AG08396 (cell line): ENCODE measurements around the gene KIAA0825.

Experiments
- DNase-seq: peaks from one replicate; pipeline ENCODE4 v3.0.0; 2012; ENCODE audit warnings: low spot score, mixed read lengths

KIAA0825 gene

DNA sequence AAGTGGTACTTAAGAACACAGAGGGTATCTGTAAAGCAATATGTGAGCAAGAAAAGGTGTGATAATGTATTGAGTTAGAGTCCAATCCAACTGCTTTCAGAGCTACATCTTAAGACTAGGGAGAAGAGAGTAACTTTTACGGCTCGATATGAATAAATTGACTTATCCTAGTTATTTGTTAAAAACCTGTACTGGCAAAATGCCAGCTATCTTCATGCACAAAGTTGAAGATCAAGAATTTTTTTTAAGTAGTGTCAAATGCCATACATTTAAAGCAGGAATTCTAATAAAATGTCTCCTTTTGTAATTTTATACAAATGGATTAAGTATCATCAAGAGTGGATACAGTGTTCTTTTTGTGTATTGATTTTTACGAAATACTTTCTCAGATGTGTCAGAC, 305.2 kb downstream of the KIAA0825 start:
- DNase-seq, result no peak

DNA sequence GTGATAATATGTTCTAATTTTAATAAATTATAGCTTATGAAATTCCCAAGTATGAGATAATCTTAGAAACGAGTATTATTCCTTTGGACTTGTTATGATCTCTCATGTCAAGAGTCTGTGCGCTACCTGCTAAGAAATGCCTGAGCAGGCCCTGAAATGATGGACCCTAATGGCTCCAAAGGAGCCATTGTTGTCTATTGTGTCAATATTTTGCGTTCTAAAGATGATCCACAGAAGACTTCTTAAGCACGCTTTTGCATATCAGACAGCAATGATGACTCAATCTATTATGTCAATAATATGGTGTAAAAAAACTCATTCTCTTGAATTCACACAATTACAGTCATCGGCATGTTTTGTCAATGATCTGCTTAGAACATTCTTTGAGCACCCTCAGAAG, 306.1 kb downstream of the KIAA0825 start:
- no peak for DNase-seq

DNA sequence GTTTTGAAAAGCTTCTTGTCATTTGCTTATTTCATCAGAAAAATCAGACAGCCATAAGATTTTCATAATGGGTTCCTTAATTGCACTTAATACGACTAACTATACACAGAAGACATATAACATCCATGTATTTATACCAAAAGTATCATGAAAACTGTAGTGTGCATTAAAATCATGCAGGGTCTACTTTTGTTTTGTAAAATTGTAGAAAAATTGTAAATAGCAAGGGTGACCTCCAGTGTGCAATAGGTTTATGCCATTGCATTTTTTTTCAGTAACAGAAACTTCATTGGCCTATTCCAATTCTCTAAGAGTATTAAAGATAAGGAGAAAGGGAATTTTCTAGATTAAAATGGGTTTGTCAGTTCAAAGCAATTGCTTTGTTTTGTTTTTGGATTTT, 307.6 kb downstream of the KIAA0825 start:
- no peak for DNase-seq

DNA sequence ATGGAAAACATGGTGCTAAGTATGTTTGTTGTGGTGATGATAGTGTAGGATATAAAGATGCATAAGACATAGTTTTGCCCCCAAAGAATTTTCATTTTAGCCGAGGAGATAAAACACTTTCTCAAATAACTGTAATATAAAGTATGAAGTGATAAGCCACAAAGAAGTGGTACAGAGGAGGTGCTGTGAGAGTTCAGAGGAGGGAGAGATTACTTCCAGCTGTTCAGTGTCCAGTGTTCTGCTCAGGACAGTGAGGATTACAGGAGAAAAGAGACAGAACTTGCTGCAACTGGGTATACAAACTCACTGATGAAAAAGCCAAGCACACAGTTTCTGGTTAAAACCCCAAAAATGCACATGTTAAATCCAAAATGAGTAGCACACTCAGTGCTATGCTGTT, 309.3 kb downstream of the KIAA0825 start:
- DNase-seq, result no peak

DNA sequence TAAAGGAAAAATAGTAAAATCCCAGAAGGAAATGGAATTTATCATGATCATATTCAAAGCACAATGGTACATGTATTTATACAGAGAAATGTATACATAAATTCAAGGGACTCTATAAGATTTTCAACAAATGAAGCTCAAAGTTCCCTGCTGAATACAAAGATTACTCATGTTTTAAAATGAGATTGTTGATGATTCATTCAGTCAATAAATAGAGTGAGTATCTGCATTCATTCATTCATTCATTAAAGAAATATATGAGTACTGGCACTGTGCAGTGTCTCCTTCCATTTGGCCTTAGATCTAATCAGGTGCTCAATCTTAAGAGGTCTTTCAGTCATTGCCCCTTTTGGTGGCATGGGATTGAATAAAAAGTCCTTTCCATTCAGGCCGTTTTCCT, 310.0 kb downstream of the KIAA0825 start:
- DNase-seq, result no peak

DNA sequence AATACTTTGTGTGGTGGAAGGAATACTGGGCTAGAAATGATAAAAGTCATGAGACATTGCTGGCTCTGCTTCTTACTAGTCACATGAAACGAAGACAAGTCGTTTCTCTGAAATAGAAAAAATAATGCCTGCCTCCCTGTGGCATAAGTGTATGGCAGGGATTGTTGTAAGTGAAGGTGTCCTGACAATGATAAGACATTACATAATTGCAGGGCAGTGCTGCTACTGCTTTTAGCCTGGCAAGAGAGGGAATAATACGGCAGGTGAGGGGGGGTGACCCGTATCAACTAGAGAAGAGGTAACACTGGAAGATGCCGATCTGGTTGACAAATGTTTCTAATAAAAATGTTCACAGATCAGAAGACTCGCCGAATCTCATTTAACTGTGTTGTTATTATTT, 314.3 kb downstream of the KIAA0825 start:
- DNase-seq, result no peak

DNA sequence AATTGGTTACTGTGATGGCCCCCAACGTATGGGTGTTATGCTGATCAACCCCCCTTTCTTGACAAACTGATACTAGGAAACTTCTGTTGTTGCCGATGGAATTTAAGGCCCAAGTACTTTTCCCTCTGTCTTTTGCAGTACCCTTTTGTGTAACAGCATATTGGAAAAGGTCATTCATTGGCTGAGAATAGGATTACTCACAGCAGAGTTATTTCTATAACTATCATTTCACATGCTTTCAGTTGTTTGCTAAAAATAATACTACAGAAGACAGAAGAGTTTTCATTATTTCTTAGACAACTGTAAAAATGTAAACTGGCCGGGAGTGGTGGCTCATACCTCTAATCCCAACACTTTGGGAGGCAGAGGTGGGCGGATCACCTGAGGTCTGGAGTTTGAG, 329.5 kb downstream of the KIAA0825 start:
- DNase-seq, result peak; percentile 29

DNA sequence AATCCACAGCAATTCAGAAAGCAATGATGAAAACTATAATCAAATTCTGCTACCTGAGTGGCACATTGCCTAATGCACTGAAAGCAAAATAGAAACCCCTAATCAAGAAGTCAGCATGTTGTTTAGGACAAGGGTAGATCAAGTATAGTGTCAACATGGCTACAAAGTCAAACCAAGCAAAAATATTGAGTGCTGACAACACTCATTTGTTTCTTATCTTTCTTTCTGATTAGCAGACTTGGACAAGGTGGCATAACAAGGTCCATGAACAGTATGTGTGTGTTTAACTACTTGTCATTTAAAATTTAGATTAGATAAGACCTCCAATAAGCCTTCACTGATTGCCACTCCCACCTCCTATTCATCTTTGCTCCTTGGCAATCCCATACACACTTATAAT, 332.4 kb downstream of the KIAA0825 start:
- DNase-seq, result no peak

DNA sequence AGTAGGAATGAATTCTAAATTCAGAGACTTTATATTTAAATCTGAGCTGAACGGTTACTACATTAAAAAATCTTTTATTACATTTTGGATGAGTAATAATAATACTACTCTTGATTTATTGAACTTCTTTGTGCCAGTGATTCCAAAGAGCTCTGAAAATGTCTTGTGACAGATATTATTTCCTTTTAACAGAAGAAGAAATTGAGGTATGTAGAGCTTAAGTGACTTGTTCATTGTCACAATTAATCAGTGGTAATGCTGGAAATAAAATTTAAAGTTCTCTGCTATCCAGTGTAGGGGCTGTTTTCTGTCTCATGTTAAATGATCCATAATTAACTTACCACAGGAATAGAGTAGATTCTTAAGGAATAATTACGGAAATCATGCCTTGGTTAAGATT, 335.3 kb downstream of the KIAA0825 start:
- no peak for DNase-seq

DNA sequence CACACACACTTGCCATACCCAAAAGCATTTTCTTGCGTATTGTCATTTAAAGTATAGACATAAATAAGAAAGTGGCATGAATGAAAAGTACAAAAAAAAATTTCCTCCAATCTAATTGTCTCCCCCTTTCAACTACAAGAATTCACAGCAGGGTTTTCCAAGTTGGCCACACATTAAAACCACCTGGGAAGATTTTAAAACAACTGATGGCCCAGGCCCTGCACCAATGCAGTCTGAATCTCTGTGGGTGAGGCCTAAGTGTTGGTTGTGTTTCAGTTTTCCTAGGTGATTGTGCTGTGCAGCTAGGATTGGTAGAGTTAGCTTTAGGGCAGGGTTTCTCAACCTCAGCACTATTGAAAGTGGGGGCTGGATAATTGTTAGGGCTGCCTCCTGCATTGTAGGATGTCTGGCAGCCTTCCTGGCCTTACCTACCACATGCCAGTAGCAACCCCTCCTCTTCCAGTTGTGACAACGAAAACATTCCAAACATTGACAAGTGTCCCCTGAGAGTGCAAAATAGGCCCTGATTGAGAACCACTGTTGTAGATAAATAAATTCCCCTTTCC, 337.1 kb downstream of the KIAA0825 start:
- DNase-seq, result no peak

DNA sequence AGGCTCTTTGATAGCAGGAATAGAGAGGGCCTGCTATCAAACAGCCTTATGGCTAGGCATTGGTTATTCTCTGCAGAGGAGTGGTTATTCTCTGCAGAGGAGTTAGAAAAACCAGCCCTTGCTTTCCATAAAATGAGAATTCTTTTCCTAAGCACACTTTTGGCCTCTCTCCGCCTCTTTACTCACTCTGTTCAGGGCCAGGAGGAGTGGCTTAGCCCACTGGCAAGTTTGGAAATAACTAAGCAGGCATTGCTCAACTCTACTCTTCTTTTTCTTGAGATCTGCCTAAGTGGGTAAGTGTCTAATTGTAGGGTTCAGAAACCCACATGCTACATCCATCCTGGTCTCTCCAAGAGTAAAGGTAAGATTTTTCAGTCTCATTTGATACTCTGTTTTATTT, 341.7 kb downstream of the KIAA0825 start:
- no peak for DNase-seq

DNA sequence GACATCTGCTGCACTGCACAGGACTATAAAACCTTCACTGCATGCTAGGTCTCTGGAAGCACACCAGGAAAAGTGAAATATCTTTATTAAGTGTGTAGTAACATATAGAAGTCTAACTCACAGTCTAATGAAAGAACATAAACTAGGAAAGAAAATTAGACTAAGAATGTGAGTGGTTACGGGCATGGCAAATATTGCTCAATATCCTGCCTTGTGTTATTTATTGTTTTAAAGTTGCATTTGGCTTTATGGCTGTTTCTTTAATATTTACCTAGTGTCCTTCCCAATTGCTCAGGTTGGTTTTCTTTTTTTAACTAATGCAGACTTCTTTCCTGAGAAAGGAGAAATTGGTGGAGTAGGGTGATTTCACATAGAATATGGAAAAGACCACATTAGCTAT, 342.4 kb downstream of the KIAA0825 start:
- no peak for DNase-seq

DNA sequence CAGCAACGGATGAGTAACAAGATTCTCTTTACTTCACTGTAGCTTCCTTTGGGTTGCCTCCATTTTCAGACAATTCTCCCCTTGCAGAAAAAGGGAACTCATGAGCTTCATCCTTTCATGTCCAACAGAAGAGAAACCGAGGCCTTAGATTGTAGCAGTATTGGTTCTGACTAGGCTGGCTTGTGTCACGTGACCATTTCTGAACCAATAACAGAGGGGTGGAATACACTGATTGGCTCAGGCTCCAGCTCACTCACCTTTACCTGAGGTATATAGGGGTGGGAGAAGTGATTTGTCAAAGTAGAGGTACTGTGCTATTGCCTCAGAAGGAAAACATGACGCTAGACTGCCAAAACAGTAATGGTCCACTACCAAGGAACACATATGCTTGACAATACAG, 343.7 kb downstream of the KIAA0825 start:
- DNase-seq, result no peak

DNA sequence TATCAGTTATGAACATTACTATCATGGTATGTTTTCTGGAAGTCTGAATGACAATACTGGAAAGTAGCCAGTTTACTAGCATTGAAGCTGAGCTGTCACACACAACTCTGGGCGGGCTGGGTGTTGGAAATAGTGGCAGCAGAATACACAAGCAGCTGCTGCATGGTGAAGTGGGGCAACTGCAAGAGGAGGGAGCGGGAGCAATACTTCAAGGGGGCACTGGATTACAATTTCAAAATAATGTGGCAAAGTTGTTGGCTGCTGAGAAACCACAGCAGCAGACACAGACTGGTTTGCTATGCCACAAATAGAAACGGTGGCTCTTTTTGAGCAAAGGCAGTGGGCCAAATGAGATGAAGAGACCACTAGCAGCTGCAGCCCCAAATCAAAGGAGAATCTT, 350.2 kb downstream of the KIAA0825 start:
- no peak for DNase-seq

DNA sequence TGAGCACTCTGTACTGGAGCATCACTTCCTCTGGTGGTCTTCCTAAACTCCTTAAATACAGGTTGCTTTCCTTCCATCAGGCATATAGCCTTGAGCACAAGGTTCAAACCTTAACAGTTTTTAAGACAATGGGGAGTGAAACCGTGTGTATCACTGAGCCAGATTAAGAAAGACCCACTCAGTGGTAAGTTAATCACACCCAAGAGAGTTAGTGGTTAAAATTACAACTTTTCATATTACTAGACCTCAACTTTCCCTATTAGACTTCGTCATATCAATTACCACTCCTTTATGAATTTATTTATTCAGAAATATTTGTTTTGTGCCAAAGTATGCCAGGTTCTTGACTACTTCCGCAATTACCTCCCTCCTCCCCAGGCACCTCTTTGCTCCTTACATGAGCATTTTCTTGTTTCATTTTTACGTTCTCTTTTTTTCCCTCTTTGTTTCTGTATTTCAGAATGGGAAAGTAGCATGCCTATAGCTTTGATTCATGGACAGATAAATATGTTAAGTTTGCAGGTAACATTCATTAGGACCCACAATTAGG, 351.0 kb downstream of the KIAA0825 start:
- DNase-seq, result no peak

DNA sequence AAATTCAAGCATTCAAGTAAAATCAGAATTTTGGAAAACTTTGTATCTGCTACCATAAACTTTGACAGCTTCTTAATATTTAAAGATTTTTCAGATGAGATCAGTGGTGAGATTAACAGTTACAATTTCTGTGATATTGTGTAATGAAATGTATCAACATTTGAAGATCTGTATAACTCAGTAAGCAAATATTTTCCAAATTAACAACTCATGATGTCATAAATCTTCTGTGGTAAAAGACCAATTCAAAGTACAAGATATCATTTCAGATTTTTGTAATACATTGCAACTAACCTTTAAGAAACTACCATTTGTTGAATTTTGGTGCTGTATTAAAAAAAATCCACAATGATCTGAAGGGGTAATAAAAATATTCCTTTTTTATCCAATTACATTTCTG, 352.2 kb downstream of the KIAA0825 start:
- no peak for DNase-seq

DNA sequence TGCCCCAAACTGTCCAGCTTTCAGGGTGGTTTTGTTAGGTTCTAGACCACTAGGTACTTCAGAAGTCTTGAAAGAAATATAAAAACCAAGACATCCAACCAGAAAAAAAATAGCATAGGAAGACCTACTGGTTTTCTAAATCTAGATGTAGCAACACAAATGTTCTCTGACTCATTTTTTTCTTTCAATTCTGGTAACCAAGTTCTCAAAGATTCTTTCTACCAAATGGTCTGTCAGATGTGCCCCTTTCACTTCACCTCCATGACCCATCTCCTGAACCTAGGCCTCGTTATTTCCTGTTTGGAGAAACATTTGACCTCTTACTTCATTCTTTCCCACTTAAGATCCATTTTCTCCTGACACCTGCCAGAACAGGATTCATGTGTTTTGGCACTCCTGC, 355.3 kb downstream of the KIAA0825 start:
- DNase-seq, result no peak

DNA sequence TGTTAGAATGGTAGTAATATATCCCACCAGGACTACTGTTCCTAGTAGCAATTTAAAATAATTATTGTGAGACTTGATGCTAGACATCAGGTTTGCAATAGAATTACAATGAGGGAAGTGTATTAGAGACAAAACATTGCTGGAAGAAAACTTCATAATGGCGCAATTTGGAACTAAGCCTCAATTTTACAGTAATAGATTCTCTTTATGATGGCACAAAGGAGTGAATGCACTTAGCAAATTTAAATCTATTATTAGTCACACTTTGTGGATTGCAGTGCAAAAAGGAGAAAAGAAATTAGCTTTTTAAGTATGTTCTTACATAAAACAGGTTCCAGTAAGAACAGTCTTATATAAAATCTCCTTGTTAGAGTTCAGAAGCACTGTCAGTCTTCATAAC, 358.3 kb downstream of the KIAA0825 start:
- DNase-seq, result no peak

DNA sequence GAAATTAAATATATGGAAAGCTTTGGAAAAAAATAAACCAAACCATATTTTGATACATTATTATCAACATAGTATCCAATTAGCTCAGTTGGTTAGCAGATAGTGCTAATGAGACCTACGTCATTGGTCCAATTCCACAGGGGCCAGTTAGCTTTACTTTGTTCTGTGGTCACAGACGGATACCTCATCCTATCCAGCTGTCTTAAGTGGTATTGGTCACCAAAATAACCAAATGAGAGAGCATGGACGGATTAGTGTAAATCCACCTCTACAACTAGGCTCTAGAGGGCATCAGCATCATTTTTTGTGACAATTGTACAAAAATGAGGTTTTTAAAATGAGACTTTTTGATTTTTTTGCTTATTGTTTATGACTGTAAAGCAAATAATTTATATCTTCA, 364.2 kb downstream of the KIAA0825 start:
- DNase-seq, result no peak

DNA sequence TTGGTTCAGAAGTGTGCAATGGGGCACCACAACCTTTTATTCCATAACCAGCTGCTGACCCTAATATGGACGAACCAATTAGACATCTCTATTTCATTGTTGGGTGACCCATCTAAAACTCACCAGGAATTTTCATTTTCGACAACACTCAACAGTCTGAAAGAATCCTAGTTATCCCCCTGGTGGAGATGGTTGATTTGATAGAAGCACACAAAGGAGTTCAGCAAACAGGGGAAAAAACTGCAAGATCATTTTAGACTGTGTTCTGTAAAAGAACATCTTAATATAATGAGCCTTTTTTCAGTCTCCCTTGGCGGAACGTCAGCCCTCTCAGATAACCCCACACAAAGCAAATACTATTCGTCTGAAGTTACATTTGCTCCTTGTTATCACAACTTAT, 367.4 kb downstream of the KIAA0825 start:
- no peak for DNase-seq

DNA sequence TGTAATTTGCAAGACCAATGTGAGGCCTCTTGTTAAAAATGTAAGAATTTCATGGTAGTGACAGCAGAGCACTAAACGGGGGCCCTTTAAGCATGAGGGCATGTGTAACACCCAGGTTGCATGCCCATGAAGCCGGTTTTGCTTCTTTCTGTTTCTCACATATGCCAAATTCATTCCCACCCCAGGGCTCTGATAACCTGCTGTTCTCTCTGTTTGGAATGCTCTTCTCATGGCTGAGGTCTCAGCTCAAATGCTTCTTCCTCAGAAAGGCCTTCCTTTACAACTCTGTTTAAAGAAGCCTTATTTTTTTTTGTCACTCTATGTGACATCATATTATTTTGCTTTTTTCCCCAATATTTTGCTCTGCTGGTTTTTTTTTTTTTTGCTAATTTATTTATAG, 369.0 kb downstream of the KIAA0825 start:
- DNase-seq, result no peak

DNA sequence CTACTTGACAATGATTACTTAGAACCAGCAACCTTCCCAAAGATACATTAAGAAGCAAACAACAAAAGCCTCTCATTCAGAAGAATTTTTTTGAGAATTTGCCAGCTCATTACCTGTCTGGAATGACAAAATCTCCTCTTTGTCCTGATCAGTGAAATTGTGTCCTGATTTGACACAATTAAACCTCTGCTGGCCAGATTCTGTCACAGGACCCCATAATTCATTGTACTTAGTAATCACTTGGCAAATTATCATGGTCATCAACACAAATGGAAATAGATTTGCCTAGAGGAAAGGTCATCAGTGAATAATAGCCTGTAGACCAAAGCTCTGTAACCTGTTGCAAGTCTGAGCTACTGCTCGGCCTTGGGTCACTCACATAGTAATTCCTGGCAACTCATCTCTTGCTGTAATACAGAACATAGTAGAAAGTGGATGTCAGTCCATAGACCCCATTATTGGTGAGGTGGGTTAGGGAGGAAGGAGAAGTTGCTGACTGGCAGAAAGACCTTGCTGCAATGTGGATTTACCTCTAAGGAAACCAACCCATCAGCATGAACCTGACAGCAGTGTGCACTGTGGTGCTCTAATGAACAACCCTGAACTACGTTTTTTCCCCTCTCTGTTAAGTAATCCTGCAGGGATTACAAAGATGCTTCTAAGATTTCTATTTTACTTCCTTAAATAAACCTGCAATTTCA, 370.1 kb downstream of the KIAA0825 start:
- no peak for DNase-seq

DNA sequence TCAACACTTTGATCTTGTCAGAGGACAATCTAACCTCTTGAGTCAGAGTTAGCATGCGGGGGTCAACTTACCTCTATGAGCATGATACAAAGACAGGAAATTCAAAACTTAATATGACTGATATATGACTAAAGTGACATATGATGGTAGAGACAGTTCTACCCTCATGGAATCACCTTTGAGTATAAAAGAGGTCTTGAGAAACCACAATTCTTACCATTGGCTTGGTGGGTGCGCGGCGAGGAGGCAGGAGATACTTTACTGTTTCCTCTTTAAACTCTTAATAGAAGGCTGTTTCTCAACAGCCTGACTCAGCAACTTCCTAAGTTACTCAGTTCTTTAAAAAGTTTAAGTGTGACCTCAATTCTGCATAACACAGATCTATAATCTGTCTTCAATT, 372.8 kb downstream of the KIAA0825 start:
- no peak for DNase-seq

DNA sequence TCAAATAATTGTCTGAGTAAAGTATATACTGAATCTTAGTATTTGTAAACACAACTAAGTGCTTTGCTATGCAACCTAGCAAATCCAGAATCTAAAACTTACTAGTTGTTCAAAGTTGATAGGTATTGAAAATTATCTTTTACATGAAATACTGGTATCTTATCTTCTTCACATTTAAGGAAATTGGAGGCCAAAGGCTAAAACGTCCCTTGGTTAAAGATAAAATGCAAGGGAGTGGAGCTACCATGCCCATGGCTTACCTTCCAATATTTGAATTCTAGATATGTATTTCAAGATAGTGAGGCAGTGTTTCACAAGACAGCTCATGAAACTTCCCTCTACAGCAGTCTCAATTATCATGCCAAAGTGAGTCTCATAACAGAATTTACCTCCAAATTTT, 373.5 kb downstream of the KIAA0825 start:
- DNase-seq, result no peak
